ENCODE results near the gene SRRM3. TPM values are rescaled to one million over a fixed set of nuclear protein-coding genes. Genes with fewer than 3 reads are reported as not detected.

The SRRM3 gene
- total RNA-seq, 1 donor from 2014 or later: 1.4 TPM

GRCh38 chr7:76326646-76327233, 125.0 kb downstream of the SRRM3 start:
- no peak overlapping the region for H3K4me3 Mint-ChIP-seq (ENCODE audit: unreplicated experiment)
- peaks cover 44% of the 10 kb centered on the region for H3K4me1 Mint-ChIP-seq (ENCODE audit: low read depth)
- no peak for DNase-seq (ENCODE audit: low spot score)
- no peak for TF ChIP-seq CTCF (IDR thresholded peaks at IDR 0.05)
- H3K36me3 Mint-ChIP-seq (ENCODE audit: low read depth): peaks cover 36% of the 10 kb centered on the region
- no peaks in the 10 kb centered on the region for H3K27me3 Mint-ChIP-seq (ENCODE audit: low read depth)
- peak overlapping the region; percentile 98 for H3K27ac Mint-ChIP-seq (ENCODE audit: unreplicated experiment)
- H3K9me3 Mint-ChIP-seq (ENCODE audit: low read depth): no peaks in the 10 kb centered on the region

- no peak for TF ChIP-seq CTCF (IDR thresholded peaks at IDR 0.05)
- H3K27me3 Mint-ChIP-seq (ENCODE audit: low read depth): no peaks in the 10 kb centered on the region
- H3K4me3 Mint-ChIP-seq (ENCODE audit: unreplicated experiment): no peak overlapping the region
- peaks cover 49% of the 10 kb centered on the region for H3K4me1 Mint-ChIP-seq (ENCODE audit: low read depth)
- H3K27ac Mint-ChIP-seq (ENCODE audit: unreplicated experiment): no peak overlapping the region
- no peak for DNase-seq (ENCODE audit: low spot score)
- H3K9me3 Mint-ChIP-seq (ENCODE audit: low read depth): no peaks in the 10 kb centered on the region
- peaks cover 36% of the 10 kb centered on the region for H3K36me3 Mint-ChIP-seq (ENCODE audit: low read depth)
These were observed 125.9 kb downstream of the SRRM3 start for GRCh38 chr7:76327610-76328009.

DNA sequence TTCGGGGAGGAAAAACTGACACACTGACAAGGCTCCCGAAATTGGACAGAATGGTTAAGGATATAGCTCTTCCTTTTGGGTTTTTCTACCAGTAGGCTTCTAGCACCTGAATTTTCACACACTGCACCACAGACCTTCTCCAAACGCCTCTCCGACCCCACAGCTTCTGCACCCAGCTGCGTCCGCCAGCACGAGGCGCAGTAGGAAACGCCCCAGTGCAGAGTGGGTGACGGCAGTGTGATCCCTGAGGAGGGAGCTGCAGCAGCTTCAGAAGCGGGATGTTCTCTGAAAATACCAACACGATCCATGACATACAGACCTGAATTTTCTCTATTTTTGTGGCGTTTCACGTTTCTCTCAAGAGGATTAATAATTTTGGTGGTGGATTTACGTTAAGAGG, 126.7 kb downstream of the SRRM3 start:
- Mint-ChIP-seq H3K27me3 (ENCODE audit: low read depth) (no peaks in the 10 kb centered on the region), H3K4me3 (ENCODE audit: unreplicated experiment) (no peak overlapping the region), H3K36me3 (ENCODE audit: low read depth) (peaks cover 36% of the 10 kb centered on the region), H3K27ac (ENCODE audit: unreplicated experiment) (peak overlapping the region; percentile 18), H3K9me3 (ENCODE audit: low read depth) (no peaks in the 10 kb centered on the region), H3K4me1 (ENCODE audit: low read depth) (peaks cover 48% of the 10 kb centered on the region)
- DNase-seq (ENCODE audit: low spot score): no peak
- TF ChIP-seq CTCF (IDR thresholded peaks at IDR 0.05): no peak

- no peak overlapping the region for H3K4me3 Mint-ChIP-seq (ENCODE audit: unreplicated experiment)
- TF ChIP-seq CTCF (IDR thresholded peaks at IDR 0.05): no peak
- peaks cover 53% of the 10 kb centered on the region for H3K4me1 Mint-ChIP-seq (ENCODE audit: low read depth)
- no peak for DNase-seq (ENCODE audit: low spot score)
- peak overlapping the region; percentile 14 for H3K27ac Mint-ChIP-seq (ENCODE audit: unreplicated experiment)
- peaks cover 33% of the 10 kb centered on the region for H3K36me3 Mint-ChIP-seq (ENCODE audit: low read depth)
- no peaks in the 10 kb centered on the region for H3K27me3 Mint-ChIP-seq (ENCODE audit: low read depth)
- H3K9me3 Mint-ChIP-seq (ENCODE audit: low read depth): no peaks in the 10 kb centered on the region
These were observed 127.8 kb downstream of the SRRM3 start for GRCh38 chr7:76329479-76329878.

DNA sequence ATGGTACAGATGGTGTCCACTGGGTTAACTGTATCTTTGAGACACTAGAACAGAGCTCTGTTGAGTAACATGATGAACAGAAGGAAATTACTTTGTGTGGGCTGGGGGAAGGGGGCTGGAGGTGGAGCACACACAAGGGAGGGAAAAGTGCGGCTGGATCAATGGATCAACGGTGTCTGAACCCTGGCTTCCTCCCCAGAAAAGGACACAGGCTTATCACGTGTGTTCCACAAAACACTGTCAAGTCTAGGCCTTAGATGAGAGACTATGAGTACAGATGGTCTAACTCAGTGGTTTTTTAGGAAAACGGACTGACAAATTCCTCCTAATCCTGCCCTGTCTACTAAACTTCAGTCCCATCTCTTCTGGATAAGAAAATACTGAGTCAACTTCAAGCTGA, 128.6 kb downstream of the SRRM3 start:
- Mint-ChIP-seq H3K4me1 (ENCODE audit: low read depth) (peaks cover 53% of the 10 kb centered on the region), H3K36me3 (ENCODE audit: low read depth) (peaks cover 32% of the 10 kb centered on the region), H3K9me3 (ENCODE audit: low read depth) (no peaks in the 10 kb centered on the region), H3K4me3 (ENCODE audit: unreplicated experiment) (no peak overlapping the region), H3K27ac (ENCODE audit: unreplicated experiment) (peak overlapping the region; percentile 1), H3K27me3 (ENCODE audit: low read depth) (no peaks in the 10 kb centered on the region)
- no peak for TF ChIP-seq CTCF (IDR thresholded peaks at IDR 0.05)
- no peak for DNase-seq (ENCODE audit: low spot score)
